KMS-11 (cell line): ENCODE data around the gene PHACTR1.

Experiments
- H2AFZ ChIP-seq: fragments of 200-600 bp; sonication (generic); 2 replicates; pipeline ENCODE4 v1.6.1; 2016; ENCODE audit warnings: antibody characterized with exemption, mixed run types, low read depth
- H3K27ac ChIP-seq: fragments of 200-600 bp; sonication (generic); 2 replicates; pipeline ENCODE4 v1.6.1; 2016; ENCODE audit warnings: mild to moderate bottlenecking, mixed run types
- H3K27me3 ChIP-seq: fragments of 200-600 bp; sonication (generic); 2 replicates; pipeline ENCODE4 v1.6.1; 2017; ENCODE audit warnings: mild to moderate bottlenecking, low read depth, mixed run types, moderate library complexity; ENCODE audit not compliant: insufficient read depth
- H3K36me3 ChIP-seq: fragments of 200-600 bp; sonication (generic); 2 replicates; pipeline ENCODE4 v1.6.1; 2017; ENCODE audit warnings: mild to moderate bottlenecking, mixed run types; ENCODE audit not compliant: insufficient read depth
- H3K4me1 ChIP-seq: fragments of 200-600 bp; sonication (generic); 2 replicates; pipeline ENCODE4 v1.6.1; 2016; ENCODE audit warnings: mild to moderate bottlenecking, low read depth, mixed run types; ENCODE audit not compliant: poor library complexity, severe bottlenecking
- H3K4me2 ChIP-seq: fragments of 200-600 bp; sonication (generic); 2 replicates; pipeline ENCODE4 v1.7.0; 2016; ENCODE audit warnings: mild to moderate bottlenecking, mixed run types
- H3K4me3 ChIP-seq: fragments of 200-600 bp; sonication (generic); IDR thresholded peaks from 2 replicates; pipeline ENCODE4 v1.6.1; 2017; ENCODE audit warnings: low read depth, low read length, mixed read lengths; ENCODE audit not compliant: insufficient read depth
- H3K79me2 ChIP-seq: fragments of 200-600 bp; sonication (generic); 2 replicates; pipeline ENCODE4 v1.6.1; 2016; ENCODE audit warnings: low read depth, mixed run types; ENCODE audit not compliant: insufficient read depth
- H3K9ac ChIP-seq: fragments of 200-600 bp; sonication (generic); 2 replicates; pipeline ENCODE4 v1.6.1; 2016; ENCODE audit warnings: mild to moderate bottlenecking, mixed run types
- H4K20me1 ChIP-seq: fragments of 200-600 bp; sonication (generic); 2 replicates; pipeline ENCODE4 v1.6.1; 2016; ENCODE audit warnings: mild to moderate bottlenecking, mixed run types; ENCODE audit not compliant: insufficient read depth
- CTCF ChIP-seq: fragments of 200-600 bp; sonication (generic); conservative IDR thresholded peaks from 2 replicates; pipeline ENCODE4 v1.6.1; 2017; ENCODE audit warnings: low read depth, mild to moderate bottlenecking, antibody characterized with exemption, low read length, moderate library complexity, mixed read lengths

Gene PHACTR1

GRCh38 chr6:12842114-12842513, 125.5 kb downstream of the PHACTR1 start:
- no peaks in the 10 kb centered on the region for H3K79me2 ChIP-seq
- no peak overlapping the region for H3K27ac ChIP-seq
- H3K9ac ChIP-seq = no peak overlapping the region
- H2AFZ ChIP-seq = no peak overlapping the region
- no peak overlapping the region for H3K4me2 ChIP-seq
- H3K36me3 ChIP-seq = no peaks in the 10 kb centered on the region
- no peaks in the 10 kb centered on the region for H4K20me1 ChIP-seq
- no peak for TF ChIP-seq CTCF
- H3K4me3 ChIP-seq = no peak overlapping the region
- no peaks in the 10 kb centered on the region for H3K27me3 ChIP-seq
- no peaks in the 10 kb centered on the region for H3K4me1 ChIP-seq

GRCh38 chr6:12842658-12843057, 126.1 kb downstream of the PHACTR1 start:
- no peaks in the 10 kb centered on the region for H4K20me1 ChIP-seq
- no peaks in the 10 kb centered on the region for H3K36me3 ChIP-seq
- H3K4me1 ChIP-seq = no peaks in the 10 kb centered on the region
- no peak overlapping the region for H3K4me2 ChIP-seq
- no peak overlapping the region for H3K4me3 ChIP-seq
- no peak for TF ChIP-seq CTCF
- H3K27ac ChIP-seq = no peak overlapping the region
- H3K79me2 ChIP-seq = no peaks in the 10 kb centered on the region
- H3K9ac ChIP-seq = no peak overlapping the region
- no peak overlapping the region for H2AFZ ChIP-seq
- H3K27me3 ChIP-seq = no peaks in the 10 kb centered on the region

GRCh38 chr6:12844284-12845223, 128.0 kb downstream of the PHACTR1 start:
- H3K36me3 ChIP-seq = no peaks in the 10 kb centered on the region
- no peaks in the 10 kb centered on the region for H3K79me2 ChIP-seq
- H3K4me3 ChIP-seq = no peak overlapping the region
- H3K4me2 ChIP-seq = no peak overlapping the region
- no peaks in the 10 kb centered on the region for H4K20me1 ChIP-seq
- TF ChIP-seq CTCF = peak; percentile 70
- no peaks in the 10 kb centered on the region for H3K27me3 ChIP-seq
- H3K9ac ChIP-seq = no peak overlapping the region
- H3K4me1 ChIP-seq = no peaks in the 10 kb centered on the region
- no peak overlapping the region for H3K27ac ChIP-seq
- no peak overlapping the region for H2AFZ ChIP-seq

GRCh38 chr6:12845224-12846004, 128.8 kb downstream of the PHACTR1 start:
- Histone ChIP-seq H3K4me3 (no peak overlapping the region), H3K9ac (no peak overlapping the region), H3K4me1 (no peaks in the 10 kb centered on the region), H2AFZ (no peak overlapping the region), H3K79me2 (no peaks in the 10 kb centered on the region), H3K27me3 (no peaks in the 10 kb centered on the region), H3K36me3 (no peaks in the 10 kb centered on the region), H3K4me2 (no peak overlapping the region), H3K27ac (no peak overlapping the region), H4K20me1 (no peaks in the 10 kb centered on the region)
- TF ChIP-seq CTCF = no peak
